ENCODE measurements around the gene SLC66A2.

Gene SLC66A2

GRCh38 chr18:79903071-79903635 lies 48.3 kb downstream of the SLC66A2 start:
- no peak for DNase-seq (ENCODE audit: low read depth in 2 of 2)

- DNase-seq (ENCODE audit: low read depth in 2 of 2) = no peak
These were observed 48.8 kb downstream of the SLC66A2 start for GRCh38 chr18:79902640-79903039.

DNA sequence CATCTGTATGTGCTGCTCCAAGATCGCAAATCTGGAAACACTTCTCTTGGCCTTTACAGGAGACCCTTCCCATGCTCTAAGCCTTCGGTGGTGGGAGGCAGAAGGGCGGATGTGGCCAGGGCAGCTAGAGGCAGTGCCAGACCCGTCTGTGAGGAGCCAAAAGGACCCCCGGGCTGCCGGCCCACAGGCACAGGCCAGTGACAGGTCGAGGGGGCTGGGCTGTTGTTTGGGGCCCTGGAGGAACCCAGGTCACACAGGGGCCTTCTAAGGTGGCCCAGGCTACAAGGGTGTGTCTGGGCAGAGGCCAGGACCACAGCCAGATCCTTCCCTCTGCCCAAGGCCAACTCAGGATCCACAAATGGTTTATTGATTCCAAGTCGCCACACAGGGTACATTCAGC lies 49.4 kb downstream of the SLC66A2 start:
- DNase-seq (ENCODE audit: low read depth in 2 of 2) = no peak

DNA sequence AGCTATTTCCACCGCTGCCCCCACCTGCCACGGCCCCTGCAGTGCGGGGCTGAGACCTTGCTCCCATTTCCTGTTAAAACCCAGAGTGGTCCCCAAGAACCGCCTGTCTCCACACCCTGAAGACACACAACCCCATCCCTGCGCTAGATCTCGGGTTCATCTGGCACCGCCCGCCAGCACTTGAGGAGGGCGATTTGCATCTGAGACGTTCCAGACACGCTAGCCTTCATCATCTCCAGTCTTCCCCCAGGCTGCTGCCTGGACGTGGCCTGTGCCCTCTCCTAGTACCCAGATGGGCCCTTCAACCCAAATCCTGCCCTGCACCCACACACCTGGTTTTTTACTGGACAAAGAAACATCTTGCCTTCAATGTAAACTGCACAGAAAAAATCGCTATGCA lies 49.8 kb downstream of the SLC66A2 start:
- DNase-seq (ENCODE audit: low read depth in 2 of 2) = no peak

- no peak for DNase-seq (ENCODE audit: low read depth in 2 of 2)
These were observed 50.6 kb downstream of the SLC66A2 start for GRCh38 chr18:79900610-79901570.

- no peak for DNase-seq (ENCODE audit: low read depth in 2 of 2)
These were observed 51.6 kb downstream of the SLC66A2 start for GRCh38 chr18:79899609-79900445.

DNA sequence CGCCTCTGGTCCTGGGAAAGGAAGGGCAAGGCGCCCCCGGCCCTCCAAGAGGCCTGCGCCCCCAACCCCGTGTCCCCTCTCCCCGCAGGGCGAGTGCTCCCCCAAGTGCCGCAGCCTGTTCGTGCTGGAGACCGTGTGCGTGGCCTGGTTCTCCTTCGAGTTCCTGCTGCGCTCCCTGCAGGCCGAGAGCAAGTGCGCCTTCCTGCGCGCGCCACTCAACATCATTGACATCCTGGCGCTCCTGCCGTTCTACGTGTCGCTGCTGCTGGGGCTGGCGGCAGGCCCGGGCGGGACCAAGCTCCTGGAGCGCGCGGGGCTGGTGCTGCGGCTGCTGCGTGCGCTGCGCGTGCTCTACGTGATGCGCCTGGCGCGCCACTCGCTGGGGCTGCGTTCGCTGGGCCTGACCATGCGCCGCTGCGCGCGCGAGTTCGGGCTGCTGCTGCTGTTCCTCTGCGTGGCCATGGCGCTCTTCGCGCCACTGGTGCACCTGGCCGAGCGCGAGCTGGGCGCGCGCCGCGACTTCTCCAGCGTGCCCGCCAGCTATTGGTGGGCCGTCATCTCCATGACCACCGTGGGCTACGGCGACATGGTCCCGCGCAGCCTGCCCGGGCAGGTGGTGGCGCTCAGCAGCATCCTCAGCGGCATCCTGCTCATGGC lies 52.4 kb downstream of the SLC66A2 start:
- no peak for DNase-seq (ENCODE audit: low read depth in 2 of 2)

- DNase-seq (ENCODE audit: low read depth in 2 of 2) = no peak
These were observed 53.4 kb downstream of the SLC66A2 start for GRCh38 chr18:79897940-79898625.

GRCh38 chr18:79896738-79897137 lies 54.7 kb downstream of the SLC66A2 start:
- DNase-seq (ENCODE audit: low read depth in 2 of 2) = no peak

DNA sequence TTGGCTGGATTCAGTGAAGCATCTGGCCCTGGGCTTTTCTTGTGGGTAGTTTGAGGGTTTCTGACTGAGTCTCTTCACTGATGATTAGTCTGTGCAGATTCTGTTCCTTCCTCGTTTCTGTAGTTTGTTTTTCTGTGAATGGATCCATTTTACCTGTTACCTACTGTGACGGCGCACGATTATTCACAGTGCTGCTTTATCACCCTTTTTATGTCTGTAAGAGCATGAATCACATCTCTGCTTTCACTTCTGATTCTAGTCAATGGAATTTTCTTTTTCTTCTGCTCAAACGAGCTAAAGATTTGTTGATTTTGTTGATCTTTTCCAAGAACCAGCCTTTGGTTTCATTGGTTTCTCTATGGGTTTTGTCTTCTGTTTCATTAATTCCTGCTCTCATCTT lies 60.8 kb downstream of the SLC66A2 start:
- DNase-seq (ENCODE audit: low read depth in 2 of 2) = no peak

GRCh38 chr18:79889569-79889968 lies 61.9 kb downstream of the SLC66A2 start:
- no peak for DNase-seq (ENCODE audit: low read depth in 2 of 2)

DNA sequence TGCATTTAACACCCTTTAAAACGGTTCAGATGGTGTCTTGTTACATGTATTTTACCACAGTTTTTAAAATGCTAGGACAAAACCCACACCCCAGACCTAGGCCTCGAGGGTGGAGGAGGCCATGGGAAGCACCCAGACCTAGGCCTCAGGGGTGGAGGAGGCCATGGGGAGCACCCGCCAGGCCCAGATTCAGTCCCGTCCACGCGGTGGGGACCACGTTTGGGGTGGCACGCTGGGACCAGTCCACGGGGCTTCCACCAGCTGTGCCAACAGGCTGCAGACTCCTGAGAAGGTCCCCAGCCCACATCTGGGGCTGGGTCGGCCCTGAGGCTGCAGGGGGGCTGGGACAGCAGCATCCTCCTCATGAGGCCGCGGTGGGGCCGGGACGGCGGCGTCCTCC lies 63.4 kb downstream of the SLC66A2 start:
- DNase-seq (ENCODE audit: low read depth in 2 of 2) = no peak

GRCh38 chr18:79887181-79888000 lies 64.1 kb downstream of the SLC66A2 start:
- no peak for DNase-seq (ENCODE audit: low read depth in 2 of 2)

GRCh38 chr18:79884963-79885728 lies 66.3 kb downstream of the SLC66A2 start:
- DNase-seq (ENCODE audit: low read depth in 2 of 2) = no peak

DNA sequence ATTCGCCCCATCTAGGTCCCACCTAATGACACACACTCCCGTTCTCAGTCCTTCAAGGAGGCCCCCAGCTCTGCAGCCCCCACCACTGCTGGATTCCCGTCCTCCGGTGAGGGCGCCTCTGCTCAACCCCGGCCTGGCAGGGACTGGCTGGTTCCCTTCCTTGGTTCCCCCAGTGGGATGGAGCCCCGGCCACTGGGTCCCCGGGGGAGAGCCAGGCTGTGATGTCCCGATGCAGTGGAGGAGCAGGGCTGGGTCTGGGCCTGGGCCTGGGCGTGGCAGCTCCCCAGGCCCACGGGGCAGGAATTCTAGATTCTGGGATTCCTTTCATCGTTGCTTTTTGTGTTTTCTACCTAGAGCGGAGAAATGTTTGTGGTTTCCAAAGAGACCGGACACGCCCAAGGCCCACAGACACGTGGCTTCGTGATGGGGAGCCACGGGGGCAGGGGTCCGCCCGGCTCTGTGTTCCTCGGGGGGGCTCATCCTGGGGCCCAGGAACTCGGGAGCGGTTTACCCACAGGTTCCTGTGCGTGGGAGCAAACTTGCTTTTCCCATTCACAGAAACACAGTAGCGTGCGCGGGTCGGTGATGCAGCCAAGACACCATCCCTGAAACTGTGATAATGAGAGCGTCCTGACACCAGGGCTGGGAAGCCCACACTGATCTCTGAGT lies 67.0 kb downstream of the SLC66A2 start:
- DNase-seq (ENCODE audit: low read depth in 2 of 2) = no peak

- DNase-seq (ENCODE audit: low read depth in 2 of 2) = no peak
These were observed 67.8 kb downstream of the SLC66A2 start for GRCh38 chr18:79883461-79884293.

DNA sequence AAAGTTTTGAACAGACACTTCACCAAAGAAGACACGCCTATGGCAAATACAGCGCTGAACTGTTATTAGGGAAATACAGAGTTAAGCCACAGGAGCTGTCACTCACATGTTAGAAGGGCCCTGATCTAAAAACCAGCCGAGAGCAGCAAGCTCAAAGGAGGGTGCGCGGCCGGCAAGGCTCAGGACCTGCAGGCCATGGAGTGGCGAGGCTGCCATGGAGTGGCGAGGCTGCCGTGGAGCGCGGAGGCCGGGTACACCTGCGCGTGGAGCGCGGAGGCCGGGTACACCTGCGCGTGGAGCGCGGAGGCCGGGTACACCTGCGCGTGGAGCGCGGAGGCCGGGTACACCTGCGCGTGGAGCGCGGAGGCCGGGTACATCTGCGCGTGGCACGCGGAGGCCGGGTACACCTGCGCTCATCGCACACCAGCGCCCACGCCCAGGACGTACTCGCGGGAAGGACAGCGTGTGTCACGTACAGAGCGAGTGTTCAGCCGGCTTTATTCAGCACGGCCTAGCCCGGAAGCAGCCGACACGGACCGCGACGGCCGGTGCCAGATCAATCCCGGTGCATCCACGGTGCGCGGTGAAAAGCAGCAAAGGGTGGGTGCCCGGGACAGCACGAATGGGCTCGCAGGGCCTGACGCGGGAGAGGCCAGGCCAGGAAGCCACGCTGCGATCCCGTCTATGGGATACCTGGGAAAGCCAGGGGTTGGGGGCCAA lies 68.8 kb downstream of the SLC66A2 start:
- DNase-seq (ENCODE audit: low read depth in 2 of 2) = no peak
